ENCODE results near the gene PGA3.
A peak's percentile ranks its signal among the peaks of the same experiment; 100 is the strongest.

The PGA3 gene

DNA sequence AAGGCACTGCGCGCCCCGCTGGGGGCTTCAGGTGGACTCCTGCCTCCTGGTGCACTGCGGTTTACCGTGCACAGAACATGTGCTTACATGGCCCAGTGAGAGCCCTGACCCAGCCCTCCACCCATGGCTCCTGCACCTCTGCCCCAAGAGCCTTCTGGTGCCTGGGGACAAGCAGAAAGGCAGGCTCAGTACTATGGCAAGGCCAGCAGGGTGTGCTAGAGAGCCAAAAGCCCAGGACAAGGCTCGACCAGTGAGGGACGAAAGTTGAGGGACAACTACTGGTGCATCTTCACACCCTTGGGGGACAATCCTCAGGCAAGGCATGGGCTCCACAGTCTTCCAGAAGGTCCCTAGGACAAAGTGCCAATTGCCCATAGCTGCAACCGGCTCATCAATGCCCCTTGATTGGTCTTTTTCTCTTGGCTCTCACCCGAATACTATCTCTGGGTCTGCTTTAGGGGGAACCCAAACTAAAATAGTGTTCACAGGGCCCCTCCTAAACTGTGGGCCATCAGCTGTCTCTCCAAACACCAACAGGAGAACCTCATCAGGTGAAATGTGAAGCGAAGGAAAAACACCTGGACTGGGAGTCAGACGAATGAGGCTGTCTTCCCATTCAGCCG, 51.2 kb downstream of the PGA3 start:
- DNase-seq, result peak; percentile 9

DNA sequence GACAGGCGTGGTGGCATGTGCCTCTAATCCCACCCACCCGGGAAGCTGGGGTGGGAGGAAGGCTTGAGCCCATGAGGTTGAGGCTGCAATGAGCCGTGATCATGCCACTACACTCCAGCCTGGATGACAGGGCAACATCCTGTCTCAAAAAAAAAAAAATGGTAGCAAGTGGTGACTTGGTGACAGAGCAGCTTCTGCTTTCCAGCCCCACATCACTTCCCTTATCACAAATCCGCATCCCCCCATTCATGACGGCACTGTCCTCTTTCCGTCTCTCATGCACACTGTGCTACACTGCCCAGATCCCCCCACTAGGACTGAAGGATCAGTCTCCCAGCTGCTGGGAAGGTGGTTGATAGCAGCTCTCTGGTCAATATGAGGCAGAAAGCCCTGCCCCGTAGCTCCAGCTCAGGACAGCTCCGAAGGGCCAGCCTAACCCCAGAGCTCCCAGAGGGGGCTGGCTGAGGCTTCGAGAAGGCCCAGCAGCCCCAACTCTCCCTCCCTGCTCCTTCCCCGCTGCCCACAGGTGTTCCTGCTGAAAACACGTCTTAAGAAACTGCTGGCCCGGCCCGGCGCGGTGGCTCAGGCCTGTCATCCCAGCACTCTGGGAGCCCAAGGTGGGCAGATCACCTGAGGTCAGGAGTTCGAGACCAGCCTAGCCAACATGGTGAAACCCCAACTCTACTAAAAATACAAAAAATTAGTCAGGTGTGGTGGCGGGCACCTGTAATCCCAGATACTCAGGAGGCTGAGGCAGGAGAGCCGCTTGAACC, 53.6 kb downstream of the PGA3 start:
- DNase-seq, result no peak

DNA sequence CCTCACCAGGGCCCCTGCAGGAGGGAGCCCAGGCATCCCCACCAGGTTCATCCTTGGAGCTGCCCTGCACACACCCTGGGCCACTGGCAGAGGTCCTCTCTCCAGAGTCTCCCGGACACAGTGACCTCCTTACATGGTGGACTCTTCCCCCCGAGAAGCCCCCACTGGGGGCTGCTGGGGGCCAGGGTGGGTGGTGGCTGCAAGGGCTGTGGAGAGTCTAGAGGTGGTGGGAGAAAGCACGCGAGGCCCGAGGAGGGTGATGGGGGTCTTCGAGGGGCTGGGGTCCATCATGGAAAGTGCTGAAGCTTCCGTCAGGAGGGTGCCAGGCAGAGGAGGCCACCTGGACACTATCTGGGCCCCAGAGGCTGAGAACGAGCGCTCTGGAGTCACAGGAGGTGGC, 55.2 kb downstream of the PGA3 start:
- DNase-seq, result no peak

DNA sequence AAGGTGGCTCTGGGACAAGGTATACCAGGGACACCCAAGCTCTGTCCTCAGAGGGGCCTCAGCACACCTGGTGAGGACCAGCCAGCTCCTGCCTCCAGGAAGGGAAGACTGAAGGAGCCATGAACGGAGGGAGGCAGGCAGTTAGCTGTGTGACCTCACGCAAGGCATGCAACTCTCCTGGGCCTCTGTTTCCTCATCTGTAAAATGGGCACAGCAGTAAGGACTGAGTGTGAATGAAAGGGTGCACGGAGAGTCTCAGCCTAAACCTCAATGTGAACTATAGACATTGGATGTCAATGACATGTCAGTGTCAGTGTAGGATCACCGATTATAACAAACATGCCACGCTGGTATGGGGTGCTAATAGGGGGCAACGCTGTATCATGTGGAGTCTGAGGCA, 56.0 kb downstream of the PGA3 start:
- DNase-seq, result no peak
